ENCODE results near the gene CPA5.

The CPA5 gene

GRCh38 chr7:130345725-130346124 lies 1.1 kb downstream of the CPA5 start:
- H3K4me3 ChIP-seq (ENCODE audit: insufficient read length, low read depth): no peak overlapping the region
- H3K27me3 ChIP-seq (ENCODE audit: insufficient read depth, insufficient read length): no peaks in the 10 kb centered on the region
- TF ChIP-seq YY1 (IDR thresholded peaks at IDR 0.05; ENCODE audit: insufficient read depth, insufficient read length): no peak
- no peak for TF ChIP-seq SUZ12 (IDR thresholded peaks at IDR 0.05; ENCODE audit: extremely low read depth, insufficient read depth, insufficient read length)
- no peak for TF ChIP-seq ZNF274 (IDR thresholded peaks at IDR 0.05; ENCODE audit: low read depth, low read length)
- H3K9me3 ChIP-seq (ENCODE audit: insufficient read depth, low read length): no peaks in the 10 kb centered on the region
- no peaks in the 10 kb centered on the region for H3K36me3 ChIP-seq (ENCODE audit: insufficient read depth, insufficient read length, low read length)
- no peak for DNase-seq (ENCODE audit: low read depth, low spot score)
- H3K4me1 ChIP-seq (ENCODE audit: insufficient read depth, insufficient read length): peaks cover under 1% of the 10 kb centered on the region
- no peak overlapping the region for H3K9ac ChIP-seq (ENCODE audit: insufficient read length, low read depth)

- H3K36me3 ChIP-seq (ENCODE audit: insufficient read depth, insufficient read length, low read length): no peaks in the 10 kb centered on the region
- DNase-seq (ENCODE audit: low read depth, low spot score): no peak
- H3K4me3 ChIP-seq (ENCODE audit: insufficient read length, low read depth): no peak overlapping the region
- no peak overlapping the region for H3K9ac ChIP-seq (ENCODE audit: insufficient read length, low read depth)
- no peak for TF ChIP-seq SUZ12 (IDR thresholded peaks at IDR 0.05; ENCODE audit: extremely low read depth, insufficient read depth, insufficient read length)
- no peak for TF ChIP-seq ZNF274 (IDR thresholded peaks at IDR 0.05; ENCODE audit: low read depth, low read length)
- no peak for TF ChIP-seq YY1 (IDR thresholded peaks at IDR 0.05; ENCODE audit: insufficient read depth, insufficient read length)
- H3K27me3 ChIP-seq (ENCODE audit: insufficient read depth, insufficient read length): no peaks in the 10 kb centered on the region
- peaks cover 3% of the 10 kb centered on the region for H3K4me1 ChIP-seq (ENCODE audit: insufficient read depth, insufficient read length)
- H3K9me3 ChIP-seq (ENCODE audit: insufficient read depth, low read length): no peaks in the 10 kb centered on the region
Measured at GRCh38 chr7:130346177-130346905, 1.7 kb downstream of the CPA5 start.

- H3K27me3 ChIP-seq (ENCODE audit: insufficient read depth, insufficient read length): no peaks in the 10 kb centered on the region
- H3K36me3 ChIP-seq (ENCODE audit: insufficient read depth, insufficient read length, low read length): no peaks in the 10 kb centered on the region
- no peak overlapping the region for H3K9ac ChIP-seq (ENCODE audit: insufficient read length, low read depth)
- peaks cover 3% of the 10 kb centered on the region for H3K4me1 ChIP-seq (ENCODE audit: insufficient read depth, insufficient read length)
- DNase-seq (ENCODE audit: low read depth, low spot score): no peak
- TF ChIP-seq ZNF274 (IDR thresholded peaks at IDR 0.05; ENCODE audit: low read depth, low read length): no peak
- TF ChIP-seq YY1 (IDR thresholded peaks at IDR 0.05; ENCODE audit: insufficient read depth, insufficient read length): no peak
- TF ChIP-seq SUZ12 (IDR thresholded peaks at IDR 0.05; ENCODE audit: extremely low read depth, insufficient read depth, insufficient read length): no peak
- no peak overlapping the region for H3K4me3 ChIP-seq (ENCODE audit: insufficient read length, low read depth)
- no peaks in the 10 kb centered on the region for H3K9me3 ChIP-seq (ENCODE audit: insufficient read depth, low read length)
Measured at GRCh38 chr7:130346941-130347340, 2.3 kb downstream of the CPA5 start.

- H3K36me3 ChIP-seq (ENCODE audit: insufficient read depth, insufficient read length, low read length): no peaks in the 10 kb centered on the region
Measured at GRCh38 chr7:130349911-130350782, 5.5 kb downstream of the CPA5 start.

GRCh38 chr7:130350945-130351790 lies 6.6 kb downstream of the CPA5 start:
- H3K4me1 ChIP-seq (ENCODE audit: insufficient read depth, insufficient read length): peaks cover 9% of the 10 kb centered on the region
- H3K9me3 ChIP-seq (ENCODE audit: insufficient read depth, low read length): no peaks in the 10 kb centered on the region
- TF ChIP-seq SUZ12 (IDR thresholded peaks at IDR 0.05; ENCODE audit: extremely low read depth, insufficient read depth, insufficient read length): no peak
- TF ChIP-seq ZNF274 (IDR thresholded peaks at IDR 0.05; ENCODE audit: low read depth, low read length): no peak
- no peak for TF ChIP-seq YY1 (IDR thresholded peaks at IDR 0.05; ENCODE audit: insufficient read depth, insufficient read length)
- DNase-seq (ENCODE audit: low read depth, low spot score): no peak
- no peaks in the 10 kb centered on the region for H3K27me3 ChIP-seq (ENCODE audit: insufficient read depth, insufficient read length)
- H3K9ac ChIP-seq (ENCODE audit: insufficient read length, low read depth): peak overlapping the region; percentile 27
- no peak overlapping the region for H3K4me3 ChIP-seq (ENCODE audit: insufficient read length, low read depth)
- no peaks in the 10 kb centered on the region for H3K36me3 ChIP-seq (ENCODE audit: insufficient read depth, insufficient read length, low read length)

More at GRCh38 chr7:130349911-130350782, 5.5 kb downstream of the CPA5 start:
- no peak overlapping the region for H3K9ac ChIP-seq (ENCODE audit: insufficient read length, low read depth)
- peak; percentile 52 for DNase-seq (ENCODE audit: low read depth, low spot score)
- no peaks in the 10 kb centered on the region for H3K9me3 ChIP-seq (ENCODE audit: insufficient read depth, low read length)
- no peak for TF ChIP-seq YY1 (IDR thresholded peaks at IDR 0.05; ENCODE audit: insufficient read depth, insufficient read length)
- TF ChIP-seq ZNF274 (IDR thresholded peaks at IDR 0.05; ENCODE audit: low read depth, low read length): no peak
- TF ChIP-seq SUZ12 (IDR thresholded peaks at IDR 0.05; ENCODE audit: extremely low read depth, insufficient read depth, insufficient read length): no peak
- peaks cover 9% of the 10 kb centered on the region for H3K4me1 ChIP-seq (ENCODE audit: insufficient read depth, insufficient read length)
- H3K4me3 ChIP-seq (ENCODE audit: insufficient read length, low read depth): no peak overlapping the region
- no peaks in the 10 kb centered on the region for H3K27me3 ChIP-seq (ENCODE audit: insufficient read depth, insufficient read length)

GRCh38 chr7:130351791-130352090 lies 7.1 kb downstream of the CPA5 start:
- Histone ChIP-seq H3K9ac (ENCODE audit: insufficient read length, low read depth) (no peak overlapping the region), H3K9me3 (ENCODE audit: insufficient read depth, low read length) (no peaks in the 10 kb centered on the region), H3K4me3 (ENCODE audit: insufficient read length, low read depth) (no peak overlapping the region), H3K4me1 (ENCODE audit: insufficient read depth, insufficient read length) (peaks cover 9% of the 10 kb centered on the region), H3K27me3 (ENCODE audit: insufficient read depth, insufficient read length) (no peaks in the 10 kb centered on the region), H3K36me3 (ENCODE audit: insufficient read depth, insufficient read length, low read length) (no peaks in the 10 kb centered on the region)
- TF ChIP-seq ZNF274 (IDR thresholded peaks at IDR 0.05; ENCODE audit: low read depth, low read length): no peak
- TF ChIP-seq SUZ12 (IDR thresholded peaks at IDR 0.05; ENCODE audit: extremely low read depth, insufficient read depth, insufficient read length): no peak
- TF ChIP-seq YY1 (IDR thresholded peaks at IDR 0.05; ENCODE audit: insufficient read depth, insufficient read length): no peak
- no peak for DNase-seq (ENCODE audit: low read depth, low spot score)

Measured in NT2/D1 (cell line).